GM12873 (cell line): ENCODE results near the gene RPUSD4.

Experiments used
- TF ChIP-seq, protein P1 (sequence below): IDR thresholded peaks from 2 replicates; pipeline ENCODE4 v1.5.1; 2012; ENCODE audit warnings: low read depth, mild to moderate bottlenecking, moderate library complexity, low read length, control low read depth; ENCODE audit not compliant: insufficient read depth; ENCODE audit errors: missing control alignments

Gene RPUSD4

DNA sequence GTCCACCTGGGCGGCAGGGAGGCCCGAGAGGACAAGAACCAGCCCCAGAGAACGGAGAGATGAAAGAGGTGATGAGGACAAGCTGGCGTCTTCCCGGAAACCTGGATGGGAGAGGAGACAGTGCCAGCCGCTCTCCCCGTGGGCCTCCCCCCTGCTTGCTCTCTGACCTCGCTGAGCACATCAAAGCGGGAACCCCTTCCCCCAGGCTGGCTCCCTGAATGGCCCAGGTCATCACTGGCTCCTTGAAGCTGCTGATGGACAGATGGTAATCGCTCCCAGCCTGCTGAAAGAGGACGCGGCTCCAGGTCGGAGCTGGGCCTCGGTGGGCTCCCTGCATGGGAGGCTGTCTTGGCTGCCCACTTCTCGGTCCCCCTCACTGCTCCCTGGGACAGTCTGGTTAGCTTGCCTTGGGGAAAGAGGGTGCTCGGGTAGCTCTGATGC, 18.4 kb downstream of the RPUSD4 start:
- TF ChIP-seq, protein P1, sequence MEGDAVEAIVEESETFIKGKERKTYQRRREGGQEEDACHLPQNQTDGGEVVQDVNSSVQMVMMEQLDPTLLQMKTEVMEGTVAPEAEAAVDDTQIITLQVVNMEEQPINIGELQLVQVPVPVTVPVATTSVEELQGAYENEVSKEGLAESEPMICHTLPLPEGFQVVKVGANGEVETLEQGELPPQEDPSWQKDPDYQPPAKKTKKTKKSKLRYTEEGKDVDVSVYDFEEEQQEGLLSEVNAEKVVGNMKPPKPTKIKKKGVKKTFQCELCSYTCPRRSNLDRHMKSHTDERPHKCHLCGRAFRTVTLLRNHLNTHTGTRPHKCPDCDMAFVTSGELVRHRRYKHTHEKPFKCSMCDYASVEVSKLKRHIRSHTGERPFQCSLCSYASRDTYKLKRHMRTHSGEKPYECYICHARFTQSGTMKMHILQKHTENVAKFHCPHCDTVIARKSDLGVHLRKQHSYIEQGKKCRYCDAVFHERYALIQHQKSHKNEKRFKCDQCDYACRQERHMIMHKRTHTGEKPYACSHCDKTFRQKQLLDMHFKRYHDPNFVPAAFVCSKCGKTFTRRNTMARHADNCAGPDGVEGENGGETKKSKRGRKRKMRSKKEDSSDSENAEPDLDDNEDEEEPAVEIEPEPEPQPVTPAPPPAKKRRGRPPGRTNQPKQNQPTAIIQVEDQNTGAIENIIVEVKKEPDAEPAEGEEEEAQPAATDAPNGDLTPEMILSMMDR = no peak

DNA sequence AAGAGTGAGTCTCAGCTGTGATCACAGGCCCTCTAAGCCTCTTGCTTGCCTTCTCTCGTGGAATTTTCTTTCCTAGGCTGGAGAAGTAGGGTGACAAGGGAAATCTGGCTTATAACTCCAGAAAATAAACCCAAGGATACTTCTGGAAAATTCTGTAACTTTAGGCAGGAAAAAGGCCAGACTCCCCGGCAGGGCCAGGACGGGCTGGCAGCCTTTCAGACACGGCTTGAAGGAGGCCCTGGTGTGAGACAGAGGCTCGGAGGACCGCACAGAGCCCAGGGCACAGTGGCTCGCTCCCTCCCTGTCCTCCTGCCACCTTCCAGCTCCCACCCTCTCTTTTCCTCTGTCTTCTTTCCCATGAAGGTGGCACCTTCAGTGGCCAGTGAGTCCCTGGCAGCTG, 19.1 kb downstream of the RPUSD4 start:
- TF ChIP-seq, protein P1 = no peak

DNA sequence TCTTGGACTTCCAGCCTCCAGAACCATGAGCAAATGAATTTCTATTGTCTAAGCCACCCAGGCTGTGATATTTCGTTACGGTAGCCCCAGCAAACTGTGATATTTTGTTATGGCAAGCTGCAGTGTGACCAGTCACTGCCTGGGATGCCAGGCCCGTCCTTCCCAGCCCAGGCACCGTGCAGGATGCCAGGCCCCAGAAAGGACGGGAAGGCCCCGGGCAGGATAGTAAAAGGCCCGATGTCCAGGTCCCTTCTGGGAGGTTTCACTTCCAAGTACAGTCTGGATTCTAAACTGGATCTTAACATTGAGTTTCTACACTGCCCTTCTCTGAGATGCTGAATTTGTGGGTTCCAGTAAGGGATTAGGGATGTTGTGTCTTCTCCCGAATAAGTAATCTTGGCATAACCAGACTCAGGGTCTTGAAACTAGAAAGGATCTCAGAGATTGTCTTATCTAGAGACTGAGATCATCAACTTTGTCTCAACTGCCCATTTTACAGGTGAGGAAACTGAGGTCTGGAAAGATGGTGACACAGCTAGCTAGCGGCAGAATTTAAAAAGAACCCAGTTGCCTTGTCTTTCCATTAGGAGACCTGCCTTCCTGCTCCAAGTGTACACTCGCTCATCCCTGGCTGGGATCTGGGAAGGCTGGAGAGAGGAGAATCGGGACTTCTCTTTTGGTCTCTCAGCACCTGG, 19.9 kb downstream of the RPUSD4 start:
- TF ChIP-seq, protein P1 = no peak

DNA sequence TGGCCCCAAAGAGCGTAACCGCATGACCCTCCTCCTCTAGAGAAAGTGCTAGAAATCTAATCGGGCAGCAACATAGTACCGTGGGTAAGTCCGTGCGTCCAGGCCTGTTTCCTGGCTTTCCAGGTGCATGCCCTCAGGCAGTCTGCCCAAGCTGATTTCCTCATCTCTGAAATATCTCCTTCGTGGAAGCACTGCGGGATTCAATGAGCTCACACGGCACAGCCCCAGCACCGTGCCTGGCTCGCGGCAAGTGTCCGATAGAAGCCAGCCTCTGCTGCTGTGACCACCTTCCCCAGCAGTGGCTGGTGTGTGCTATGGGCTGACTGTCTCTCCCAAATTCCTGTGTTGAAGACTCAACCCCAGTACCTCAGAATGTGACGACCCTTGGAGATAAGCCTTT, 20.7 kb downstream of the RPUSD4 start:
- TF ChIP-seq, protein P1 = no peak

DNA sequence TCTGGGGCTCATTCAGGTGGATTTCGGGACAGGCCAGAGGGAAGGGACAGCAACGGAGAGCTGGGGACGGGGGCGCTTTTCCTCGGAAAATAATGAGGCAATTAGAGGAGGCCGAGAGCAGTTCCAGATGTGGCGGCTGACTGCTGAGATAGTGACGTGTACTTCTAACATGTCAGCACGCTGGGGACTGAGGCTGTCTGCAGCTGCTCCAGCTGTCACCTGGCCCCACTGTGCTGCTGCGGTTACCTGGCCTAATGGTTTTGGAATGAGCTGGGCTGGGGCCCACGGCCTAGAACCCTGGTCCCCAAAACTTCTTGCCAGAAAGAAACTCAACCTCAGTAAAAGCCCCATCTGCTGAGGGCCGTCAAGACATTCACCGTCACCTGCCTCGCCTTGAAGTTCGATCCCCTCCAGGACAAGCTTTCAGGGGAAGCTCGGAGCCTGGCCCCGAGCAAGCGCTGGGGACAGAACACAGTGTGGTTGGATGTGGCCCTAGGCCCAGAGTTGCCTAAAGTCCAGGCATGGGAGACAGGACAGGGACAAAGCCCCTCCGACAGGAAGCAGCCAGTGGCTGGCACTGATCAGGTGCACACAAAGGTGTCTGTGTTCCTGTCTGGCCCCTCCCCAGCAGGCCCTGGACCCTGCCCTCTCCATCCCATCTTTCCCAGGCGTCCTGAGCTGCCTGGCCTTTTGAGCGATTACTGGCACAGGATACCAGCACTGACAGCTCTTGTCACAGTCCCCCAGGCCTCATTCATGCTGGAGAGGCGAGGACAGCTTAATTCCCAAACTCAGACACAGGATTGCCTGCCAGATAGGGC, 22.1 kb downstream of the RPUSD4 start:
- TF ChIP-seq, protein P1 = no peak

DNA sequence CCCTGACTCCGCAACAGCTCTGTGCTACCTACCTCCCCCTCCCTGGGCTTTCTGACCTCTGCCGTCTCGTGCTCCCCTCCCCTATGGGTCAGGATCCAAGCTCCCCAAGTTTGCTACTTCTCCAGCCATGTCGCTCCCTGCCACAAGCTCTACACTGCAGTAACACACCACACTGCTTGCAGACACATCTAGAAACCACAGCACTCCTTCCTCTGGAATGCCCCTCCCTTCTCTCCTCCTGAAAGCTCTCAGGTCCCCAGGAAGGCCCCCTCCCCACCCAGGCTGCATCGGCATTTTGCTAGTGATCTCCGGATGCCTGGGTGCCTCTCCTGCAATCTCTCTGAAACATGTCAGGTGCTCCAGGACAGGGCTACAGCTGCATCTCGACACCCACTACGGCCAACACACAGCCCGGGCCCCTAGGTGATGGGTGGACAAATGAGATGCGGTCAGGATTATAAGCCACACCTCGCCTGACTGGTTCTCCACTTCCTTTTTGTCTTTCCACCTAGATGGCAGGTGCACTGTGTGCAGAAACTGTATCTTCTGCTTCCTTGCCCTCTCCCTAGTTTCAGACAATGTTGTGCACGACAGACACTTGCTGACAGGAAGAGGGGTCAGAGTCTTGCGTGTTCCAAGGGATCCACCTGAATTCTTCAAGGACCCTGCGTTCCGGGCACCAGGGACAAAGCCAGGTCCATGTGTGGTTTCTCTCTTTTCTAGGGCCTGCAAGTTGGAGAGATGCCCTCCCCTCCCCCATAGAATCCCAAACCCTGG, 22.9 kb downstream of the RPUSD4 start:
- TF ChIP-seq, protein P1 = no peak
